Embryonic facial prominence (tissue), 1 donor: ENCODE measurements around the gene CDC14B.
"Not testable (repeated sequence)": the region's sequence is repeated elsewhere in the genome, so short reads cannot be mapped to it uniquely, and the experiment has no call there.

Source experiments
- DNase-seq: peaks from one replicate; pipeline ENCODE4 v3.0.0-alpha.2; 2016; ENCODE audit errors: extremely low spot score

The CDC14B gene

GRCh38 chr9:96550659-96551058, 69.0 kb downstream of the CDC14B start:
- no peak for DNase-seq

DNA sequence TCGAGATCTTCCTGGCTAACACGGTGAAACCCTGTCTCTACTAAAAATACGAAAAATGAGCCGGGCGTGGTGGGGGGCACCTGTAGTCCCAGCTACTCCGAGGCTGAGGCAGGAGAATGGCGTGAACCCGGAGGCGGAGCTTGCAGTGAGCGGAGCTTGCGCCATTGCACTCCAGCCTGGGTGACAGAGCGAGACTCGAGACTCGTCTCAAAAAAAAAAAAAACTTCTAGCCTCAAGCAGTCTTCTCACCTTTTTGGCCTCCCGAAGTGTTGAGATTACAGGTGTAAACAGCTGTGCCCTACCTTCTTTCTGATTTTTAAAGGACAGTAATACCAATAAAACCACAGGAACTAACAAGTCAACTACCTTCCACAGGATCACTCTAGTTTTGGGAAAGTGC, 76.5 kb downstream of the CDC14B start:
- DNase-seq, result not testable (repeated sequence)

DNA sequence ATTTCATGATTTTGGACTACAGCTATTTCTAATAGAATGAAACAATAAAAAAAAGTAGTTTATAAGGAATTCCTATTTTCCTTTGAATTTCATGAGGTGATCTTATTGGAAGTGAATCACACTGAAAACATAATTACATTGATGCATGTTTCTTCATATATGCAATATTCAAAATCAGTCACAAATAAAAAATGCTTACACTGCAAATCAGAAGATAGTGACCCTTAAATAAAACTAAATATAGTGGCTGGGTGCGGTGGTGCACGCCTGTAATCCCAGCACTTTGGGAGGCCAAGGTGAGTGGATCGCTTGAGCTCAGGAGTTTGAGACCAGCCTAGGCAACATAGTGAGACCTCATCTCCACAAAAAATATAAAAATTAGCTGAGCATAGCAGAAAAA, 79.5 kb downstream of the CDC14B start:
- no peak for DNase-seq

- no peak for DNase-seq
Measured at GRCh38 chr9:96532173-96532572, 87.5 kb downstream of the CDC14B start.

DNA sequence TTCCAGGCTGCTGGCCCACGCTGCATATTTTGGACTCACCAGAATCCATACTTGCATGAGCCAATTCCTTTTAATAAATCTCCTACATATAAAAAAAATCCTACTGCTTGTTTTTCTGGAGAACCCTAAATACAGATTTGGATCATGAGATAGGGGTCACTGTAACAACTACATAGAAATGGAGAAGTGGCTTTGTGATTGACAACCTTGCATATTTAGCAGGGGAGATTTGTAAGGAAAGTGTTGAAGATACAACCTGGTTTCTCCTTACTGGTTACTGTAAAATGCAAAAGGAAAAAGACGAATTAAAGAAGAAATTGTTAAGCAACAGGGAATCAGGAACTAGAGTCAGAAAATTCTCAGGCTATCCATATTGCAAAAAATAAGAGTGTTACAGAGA, 94.9 kb downstream of the CDC14B start:
- no peak for DNase-seq

DNA sequence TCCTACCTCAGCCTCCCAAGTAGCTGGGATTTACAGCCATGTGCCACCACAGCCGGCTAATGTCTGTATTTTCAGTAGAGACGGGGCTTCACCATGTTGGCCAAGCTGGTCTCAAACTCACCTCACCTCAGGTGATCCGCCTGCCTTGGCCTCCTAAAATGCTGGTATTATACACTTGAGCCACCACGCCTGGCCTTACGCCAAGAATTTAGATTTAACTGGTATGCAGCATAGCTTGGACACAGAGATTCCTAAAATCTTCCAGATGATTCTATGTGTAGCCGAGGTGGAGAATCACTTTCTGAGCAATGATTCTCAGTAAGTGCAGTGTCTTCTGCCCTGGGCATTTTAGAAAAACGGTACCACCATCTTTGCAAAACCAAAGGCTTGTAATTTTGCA, 95.6 kb downstream of the CDC14B start:
- DNase-seq, result no peak

DNA sequence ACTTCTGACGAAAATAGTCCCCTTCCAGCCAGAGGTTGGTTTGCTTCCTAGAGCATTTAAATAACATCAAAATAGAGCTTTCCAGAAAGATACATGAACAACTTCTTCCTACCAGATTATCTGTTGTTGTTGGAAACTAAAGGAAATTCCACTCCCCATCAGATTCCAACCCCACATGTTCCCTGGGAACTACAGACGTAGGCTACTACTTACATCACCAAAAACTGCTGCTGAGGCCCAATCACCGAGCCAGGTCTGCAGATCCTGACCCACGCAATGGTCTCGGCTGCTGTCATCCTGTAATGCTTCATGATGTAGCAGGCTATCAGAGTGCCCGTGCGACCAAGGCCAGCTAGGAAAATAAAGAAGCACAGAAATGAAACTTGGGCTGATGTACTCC, 96.3 kb downstream of the CDC14B start:
- DNase-seq, result no peak

DNA sequence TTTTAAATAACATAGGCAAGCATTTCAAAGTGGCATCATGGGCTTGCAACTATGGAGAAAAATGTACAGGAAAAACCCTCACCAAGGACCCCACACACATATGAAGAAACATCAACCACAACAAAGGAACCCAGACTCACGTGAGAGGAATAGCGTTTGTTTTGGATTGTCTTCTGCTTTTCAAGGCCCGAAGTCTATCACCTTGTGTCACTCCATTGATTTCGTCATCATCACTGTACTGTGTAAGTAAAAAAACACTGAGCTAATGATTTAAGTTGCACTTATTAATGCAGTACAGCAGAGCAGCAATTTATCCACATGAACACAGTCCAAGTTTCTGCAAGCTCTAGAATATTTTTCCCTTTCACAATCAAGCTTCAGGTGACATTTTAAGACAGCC, 97.3 kb downstream of the CDC14B start:
- DNase-seq, result no peak

GRCh38 chr9:96519787-96520186, 99.9 kb downstream of the CDC14B start:
- DNase-seq, result no peak

DNA sequence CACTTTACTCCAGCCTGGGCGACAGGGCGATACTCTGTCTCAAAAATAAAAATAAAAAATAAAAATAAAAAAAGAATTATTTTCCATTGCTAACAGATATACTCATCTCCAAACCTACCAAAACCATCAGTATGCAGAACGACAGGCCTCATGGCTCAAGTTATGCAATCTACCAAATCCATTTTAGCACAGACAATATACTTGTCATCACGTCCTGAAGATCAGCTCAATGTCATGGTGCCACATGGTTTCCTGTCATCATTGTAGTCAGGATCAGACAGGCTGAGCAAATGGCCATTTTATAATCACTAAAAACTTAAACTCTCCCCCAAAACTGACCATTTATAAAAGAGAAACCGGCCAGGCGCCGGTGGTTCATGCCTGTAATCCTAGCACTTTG, 100.5 kb downstream of the CDC14B start:
- DNase-seq, result no peak

DNA sequence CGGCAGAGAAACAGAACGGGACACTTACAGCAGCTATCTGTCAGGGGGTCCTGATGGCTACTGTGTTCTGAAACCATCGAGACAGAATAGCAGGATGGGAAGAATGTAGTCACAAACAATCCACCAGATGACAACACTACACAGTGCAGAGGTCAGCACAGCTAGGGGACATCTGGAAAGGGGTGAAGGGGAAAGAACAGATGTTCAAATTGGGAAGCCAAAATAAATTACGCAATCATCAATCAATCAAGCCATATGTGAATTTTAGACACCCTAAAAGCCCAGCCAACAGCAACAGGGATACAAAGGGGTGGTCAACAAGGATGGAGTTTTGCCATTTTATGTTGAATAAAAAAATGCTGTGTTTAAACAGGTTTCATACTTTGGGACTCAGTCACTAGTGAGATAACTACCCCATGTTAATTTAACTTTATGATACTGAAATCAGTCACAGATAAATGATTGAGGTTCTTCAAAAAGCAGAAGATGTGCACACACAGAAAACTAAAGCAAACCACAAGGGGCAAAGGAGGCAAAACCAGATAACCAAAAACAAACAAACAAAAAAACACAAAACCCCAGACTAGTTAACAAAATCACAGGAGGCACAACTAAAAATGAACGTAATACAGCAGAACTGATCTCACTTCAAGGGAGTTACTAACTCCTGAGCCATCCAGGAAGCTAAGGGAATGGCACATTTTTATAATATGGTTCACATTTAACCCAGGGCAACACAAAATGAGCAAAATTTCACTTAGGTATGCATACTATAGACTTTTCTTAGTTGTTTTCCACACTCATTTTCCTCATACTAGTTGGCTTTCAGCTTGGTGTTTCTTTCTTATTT, 103.8 kb downstream of the CDC14B start:
- no peak for DNase-seq

DNA sequence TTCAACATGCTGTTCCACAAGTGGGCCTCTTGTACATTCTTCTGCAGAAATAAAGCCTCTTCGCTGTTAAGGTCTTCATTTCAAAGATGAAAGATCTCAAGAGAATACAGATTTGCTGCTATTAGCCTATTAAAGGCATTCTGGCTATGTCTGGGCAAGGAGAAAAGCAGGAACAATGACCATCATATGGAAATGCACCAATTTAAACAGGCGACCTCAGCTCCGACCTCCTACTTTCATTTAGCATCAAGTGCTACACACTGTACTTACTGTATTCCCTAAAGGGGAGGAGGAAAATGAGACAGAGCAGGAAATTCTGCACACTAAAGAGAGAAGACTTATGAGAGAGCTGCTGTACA, 104.9 kb downstream of the CDC14B start:
- no peak for DNase-seq

GRCh38 chr9:96514108-96514799, 105.4 kb downstream of the CDC14B start:
- DNase-seq, result no peak

- DNase-seq, result no peak
Measured at GRCh38 chr9:96513622-96514021, 106.0 kb downstream of the CDC14B start.

- DNase-seq, result no peak
Measured at GRCh38 chr9:96512240-96512639, 107.4 kb downstream of the CDC14B start.

DNA sequence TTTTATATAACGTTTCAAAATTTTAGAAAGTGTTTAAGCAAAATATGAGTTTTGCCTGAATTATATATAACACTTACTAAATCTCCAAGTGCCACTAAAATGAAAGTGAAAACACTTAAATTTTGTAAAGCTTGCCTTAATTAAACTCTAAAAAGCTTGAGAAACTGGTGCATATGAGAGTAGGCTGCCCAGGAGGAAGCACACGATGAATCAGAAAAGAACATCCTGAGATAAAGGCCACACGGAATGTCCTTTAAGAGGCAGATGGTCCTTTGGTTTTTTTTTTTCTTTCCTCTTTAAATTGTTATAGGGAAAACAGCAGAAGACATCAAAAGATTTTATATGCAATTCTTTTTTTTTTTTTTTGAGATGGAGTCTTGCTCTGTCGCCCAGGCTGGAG, 109.4 kb downstream of the CDC14B start:
- no peak for DNase-seq

DNA sequence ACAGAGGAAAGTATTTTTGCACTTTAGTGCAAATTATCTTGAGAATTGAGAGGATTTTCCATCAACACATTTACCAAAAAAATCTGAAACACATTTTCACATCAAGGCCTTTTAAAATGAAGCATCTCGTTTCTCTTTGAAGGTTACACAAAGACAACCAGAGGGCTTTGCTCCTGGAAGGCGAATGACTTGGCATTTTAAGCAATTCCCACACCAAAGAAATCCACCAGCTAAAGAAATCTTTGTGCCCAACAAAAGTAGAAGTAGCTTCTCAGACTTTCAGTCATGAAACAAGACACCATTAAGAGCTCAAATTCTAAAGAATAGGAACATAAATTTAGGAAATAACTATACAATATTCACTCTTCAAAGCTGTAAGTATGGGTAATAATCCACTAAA, 109.8 kb downstream of the CDC14B start:
- no peak for DNase-seq

DNA sequence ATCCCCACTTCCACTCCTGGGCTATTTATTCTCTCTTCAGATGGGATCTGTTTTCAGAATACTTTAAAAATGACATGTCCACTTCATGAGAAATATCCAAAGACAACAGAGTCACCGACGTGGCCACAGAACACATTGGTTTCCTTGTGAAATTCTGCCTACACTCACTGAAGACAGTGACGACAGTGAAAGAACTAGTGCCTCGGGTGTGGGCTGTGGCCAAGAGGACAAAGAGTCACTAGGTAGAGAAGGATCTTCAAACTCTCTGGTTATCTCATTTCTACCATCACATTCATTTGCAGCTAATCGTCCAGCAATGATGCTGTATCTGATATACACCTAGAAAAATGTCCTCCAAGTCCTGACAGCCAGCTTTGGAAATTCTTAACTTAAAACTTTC, 110.6 kb downstream of the CDC14B start:
- no peak for DNase-seq

DNA sequence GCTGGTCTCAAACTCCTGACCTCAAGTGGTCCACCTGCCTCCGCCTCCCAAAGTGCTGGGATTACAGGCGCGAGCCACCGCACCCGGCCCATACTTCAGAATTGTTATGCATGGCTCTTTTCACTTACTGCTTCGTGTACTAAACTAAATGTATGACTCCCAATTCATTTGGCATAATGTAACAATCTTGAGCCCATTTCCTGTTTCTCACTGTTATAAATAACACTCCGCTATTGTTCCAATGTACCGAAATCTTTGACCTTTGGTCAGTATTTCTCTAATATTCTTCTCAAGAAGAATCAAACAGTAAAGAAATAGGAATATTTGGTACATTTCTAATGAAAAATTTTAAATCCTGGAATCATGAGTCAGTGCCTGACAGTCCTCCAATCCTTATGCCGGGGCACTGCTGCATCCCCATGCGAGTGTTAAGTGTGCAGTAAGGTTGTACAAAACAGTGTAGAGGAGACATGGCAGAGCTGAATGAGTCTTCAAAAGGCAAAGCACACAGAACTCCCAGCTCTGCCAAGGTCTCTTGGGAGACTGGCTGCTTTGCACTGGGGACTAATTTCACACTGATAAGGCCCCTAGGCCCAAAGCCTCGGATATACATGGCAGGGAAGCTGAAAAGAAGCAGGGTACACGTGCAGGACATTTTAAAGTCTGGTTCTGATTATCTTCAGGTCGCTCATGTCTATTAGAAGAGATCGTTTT, 111.3 kb downstream of the CDC14B start:
- no peak for DNase-seq

GRCh38 chr9:96505316-96505991, 114.2 kb downstream of the CDC14B start:
- DNase-seq, result no peak

DNA sequence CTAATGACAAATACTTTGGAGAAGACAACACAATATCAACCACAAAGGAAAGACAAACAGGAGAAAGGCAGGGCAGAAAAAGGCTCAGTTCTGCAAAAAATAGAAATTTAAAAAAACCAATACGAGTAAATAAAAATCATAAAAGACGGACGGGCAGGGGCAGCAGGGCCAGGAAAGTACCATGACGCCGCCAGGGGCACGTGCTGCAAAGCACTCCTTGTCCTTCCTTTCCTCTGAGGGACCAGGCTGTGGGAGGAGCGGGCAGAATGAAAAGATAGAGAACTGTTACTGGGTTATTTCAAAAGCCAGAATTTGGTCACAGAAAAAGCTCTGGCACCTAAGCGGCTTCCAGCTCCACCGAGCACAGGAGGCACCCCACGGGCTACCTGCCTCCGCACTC, 115.7 kb downstream of the CDC14B start:
- DNase-seq, result no peak

DNA sequence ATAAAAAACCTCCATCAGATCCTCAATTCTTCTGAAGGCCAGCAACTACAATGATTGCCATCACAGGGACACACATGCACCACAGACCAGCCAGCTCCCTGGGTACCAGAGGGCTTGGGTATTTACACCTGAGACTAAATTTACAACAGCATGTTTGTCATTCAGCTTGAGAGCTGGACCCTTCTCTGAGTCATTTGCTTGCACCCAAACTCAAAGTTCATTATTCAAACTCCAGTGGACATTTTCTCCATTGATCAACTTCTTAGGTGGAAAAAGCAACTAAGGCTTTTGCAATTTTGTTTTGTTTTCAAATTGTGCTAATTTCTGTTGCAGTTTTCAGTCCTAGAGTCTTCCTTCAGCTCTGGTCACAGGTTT, 116.3 kb downstream of the CDC14B start:
- not testable (repeated sequence) for DNase-seq
